ENCODE results near the gene ATPAF2. TPM values are rescaled to one million over a fixed set of nuclear protein-coding genes. Genes with fewer than 3 reads are reported as not detected.

The ATPAF2 gene
- total and polyA plus RNA-seq, 2 experiments from 2014 or later: 17.0 to 21.9 TPM

DNA sequence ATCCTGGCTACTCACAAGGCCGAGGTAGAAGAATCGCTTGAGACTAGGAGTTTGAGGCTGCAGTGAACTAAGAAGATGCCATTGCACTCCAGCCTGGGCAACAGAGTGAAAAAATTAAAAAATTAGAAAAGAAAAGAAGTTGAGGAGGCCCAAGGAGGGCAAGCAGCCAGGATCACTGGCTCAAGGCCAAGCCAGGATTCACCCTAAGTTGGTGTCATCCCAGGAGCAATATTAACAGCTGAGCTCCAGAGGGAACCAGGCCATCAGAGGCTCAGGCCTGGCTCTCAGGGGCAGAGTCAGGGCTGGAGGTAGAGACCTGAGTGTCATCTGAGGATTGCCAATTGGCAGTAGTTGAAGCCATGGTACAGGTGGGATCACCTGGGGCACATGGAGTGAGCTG, 45.6 kb downstream of the ATPAF2 start:
- WGBS, 2 experiments (ENCODE audit: low coverage in 1 of 2, low lambda C conversion rate in 2 of 2, missing lambda C conversion rate in 2 of 2): 98 to 100% methylated on average over 2 of the region's 2 CpGs
- TF ChIP-seq EZH2phosphoT487 (IDR thresholded peaks at IDR 0.05; ENCODE audit: insufficient read depth, low read depth) (no peak), EZH2 (IDR thresholded peaks at IDR 0.05; ENCODE audit: insufficient read depth, poor library complexity, severe bottlenecking) (no peak)
- Histone ChIP-seq H4K20me1 (ENCODE audit: insufficient read depth) (no peaks in the 10 kb centered on the region), H3K9me3 (ENCODE audit: low read depth) (no peaks in the 10 kb centered on the region), H3K79me2 (ENCODE audit: insufficient read depth) (no peaks in the 10 kb centered on the region), H3K4me1 (ENCODE audit: insufficient read depth) (peaks cover 18% of the 10 kb centered on the region), H3F3A (ENCODE audit: insufficient read depth) (peaks cover 10% of the 10 kb centered on the region; the same call in 1 of the 2 replicates), H3K4me2 (ENCODE audit: unreplicated experiment) (no peak overlapping the region), H3K4me3 (no peak overlapping the region), H3K27me3 (replicated peaks; ENCODE audit: insufficient read depth) (no peaks in the 10 kb centered on the region), H2AFZ (no peak overlapping the region), H3K9ac (0 out of 2 replicates have a peak overlapping the region, but pooled peaks have one; percentile 6), H3K36me3 (ENCODE audit: low read depth) (no peaks in the 10 kb centered on the region), H3K27ac (no peak overlapping the region), H3K9me2 (ENCODE audit: insufficient read depth) (no peaks in the 10 kb centered on the region)
- DNase-seq: peak; percentile 52
- in situ Hi-C loops (cut with MboI): no loop called here

- DNase-seq: peak; percentile 33
- H2AFZ ChIP-seq: no peak overlapping the region
These were observed 48.7 kb downstream of the ATPAF2 start for GRCh38 chr17:17990282-17990681.

DNA sequence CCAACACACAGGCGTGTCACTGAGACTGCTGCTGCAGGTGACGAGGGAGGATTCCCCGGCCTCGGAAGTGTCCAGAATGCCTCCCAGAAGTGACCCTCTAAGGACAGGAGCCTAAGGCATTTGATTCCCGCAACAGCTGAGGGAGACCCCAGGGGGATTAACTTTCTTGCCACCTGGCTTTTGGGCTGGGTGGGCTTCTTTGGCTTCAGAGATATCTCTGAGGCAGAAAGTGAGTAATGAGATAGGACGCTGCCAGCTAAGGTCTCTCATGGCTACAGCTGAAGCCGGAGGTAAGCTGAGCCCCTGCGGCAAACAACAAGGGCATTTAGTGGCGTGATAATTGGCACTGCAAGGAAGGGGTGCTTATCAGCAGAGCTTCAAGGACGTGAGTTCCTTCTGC, 49.4 kb downstream of the ATPAF2 start:
- Histone ChIP-seq H3K36me3 (ENCODE audit: low read depth) (no peaks in the 10 kb centered on the region), H3K4me1 (ENCODE audit: insufficient read depth) (peaks cover 18% of the 10 kb centered on the region), H3K9me3 (ENCODE audit: low read depth) (no peaks in the 10 kb centered on the region), H4K20me1 (ENCODE audit: insufficient read depth) (no peaks in the 10 kb centered on the region), H3K27me3 (replicated peaks; ENCODE audit: insufficient read depth) (no peaks in the 10 kb centered on the region), H3K9ac (no peak overlapping the region), H3K79me2 (ENCODE audit: insufficient read depth) (no peaks in the 10 kb centered on the region), H3F3A (ENCODE audit: insufficient read depth) (peaks cover 10% of the 10 kb centered on the region; the same call in 1 of the 2 replicates), H3K27ac (no peak overlapping the region), H2AFZ (no peak overlapping the region), H3K4me3 (no peak overlapping the region), H3K4me2 (ENCODE audit: unreplicated experiment) (no peak overlapping the region), H3K9me2 (ENCODE audit: insufficient read depth) (no peaks in the 10 kb centered on the region)
- TF ChIP-seq EZH2 (IDR thresholded peaks at IDR 0.05; ENCODE audit: insufficient read depth, poor library complexity, severe bottlenecking): no peak
- TF ChIP-seq EZH2phosphoT487 (IDR thresholded peaks at IDR 0.05; ENCODE audit: insufficient read depth, low read depth): no peak
- DNase-seq: no peak
- in situ Hi-C loops (cut with MboI): no loop called here
- 94 to 97% methylated on average over 10 of the region's 10 CpGs for WGBS, 2 experiments (ENCODE audit: low coverage in 1 of 2, low lambda C conversion rate in 2 of 2, missing lambda C conversion rate in 2 of 2)

More at GRCh38 chr17:17990282-17990681, 48.7 kb downstream of the ATPAF2 start:
- no peaks in the 10 kb centered on the region for H3K27me3 ChIP-seq (replicated peaks; ENCODE audit: insufficient read depth)
- H3K36me3 ChIP-seq (ENCODE audit: low read depth): no peaks in the 10 kb centered on the region
- H3K4me2 ChIP-seq (ENCODE audit: unreplicated experiment): no peak overlapping the region
- no peaks in the 10 kb centered on the region for H3K9me3 ChIP-seq (ENCODE audit: low read depth)
- no peaks in the 10 kb centered on the region for H4K20me1 ChIP-seq (ENCODE audit: insufficient read depth)
- peaks cover 18% of the 10 kb centered on the region for H3K4me1 ChIP-seq (ENCODE audit: insufficient read depth)
- H3K79me2 ChIP-seq (ENCODE audit: insufficient read depth): no peaks in the 10 kb centered on the region
- 85 to 88% methylated on average over 2 of the region's 2 CpGs for WGBS, 2 experiments (ENCODE audit: low coverage in 1 of 2, low lambda C conversion rate in 2 of 2, missing lambda C conversion rate in 2 of 2)
- no peaks in the 10 kb centered on the region for H3K9me2 ChIP-seq (ENCODE audit: insufficient read depth)
- TF ChIP-seq EZH2phosphoT487 (IDR thresholded peaks at IDR 0.05; ENCODE audit: insufficient read depth, low read depth) (no peak), EZH2 (IDR thresholded peaks at IDR 0.05; ENCODE audit: insufficient read depth, poor library complexity, severe bottlenecking) (no peak)
- H3K4me3 ChIP-seq: no peak overlapping the region
- H3F3A ChIP-seq (ENCODE audit: insufficient read depth): peaks cover 10% of the 10 kb centered on the region; the same call in 1 of the 2 replicates
- H3K9ac ChIP-seq: peak overlapping the region; percentile 51
- H3K27ac ChIP-seq: peak overlapping the region; percentile 86
- in situ Hi-C loops (cut with MboI): no loop called here

DNA sequence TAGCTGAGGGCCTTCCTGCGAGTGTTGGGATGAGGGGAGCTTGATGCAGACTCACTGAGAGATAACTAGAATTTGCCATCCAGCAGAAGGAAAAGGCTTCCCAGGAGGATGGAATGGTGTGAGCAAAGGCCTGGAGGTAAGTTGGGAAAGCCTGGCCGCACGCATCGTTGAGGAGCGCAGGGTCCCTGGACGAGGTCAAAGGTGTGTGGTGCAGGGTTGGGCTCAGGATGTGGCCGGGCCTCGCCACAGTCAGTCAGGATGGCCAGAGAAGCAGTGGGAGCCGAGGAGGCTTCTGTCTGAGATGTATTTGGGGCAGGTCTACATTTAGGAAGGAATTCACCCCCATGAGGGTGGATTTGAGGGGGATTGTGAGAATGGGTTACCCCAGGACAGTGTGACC, 49.9 kb downstream of the ATPAF2 start:
- whole genome bisulfite sequencing, 2 experiments (ENCODE audit: low coverage in 1 of 2, low lambda C conversion rate in 2 of 2, missing lambda C conversion rate in 2 of 2): 90 to 100% methylated on average over 9 of the region's 9 CpGs
- no peak for DNase-seq
- H3K4me3 ChIP-seq: no peak overlapping the region
- H3K79me2 ChIP-seq (ENCODE audit: insufficient read depth): no peaks in the 10 kb centered on the region
- no peaks in the 10 kb centered on the region for H3K9me2 ChIP-seq (ENCODE audit: insufficient read depth)
- no peaks in the 10 kb centered on the region for H4K20me1 ChIP-seq (ENCODE audit: insufficient read depth)
- TF ChIP-seq EZH2 (IDR thresholded peaks at IDR 0.05; ENCODE audit: insufficient read depth, poor library complexity, severe bottlenecking): no peak
- TF ChIP-seq EZH2phosphoT487 (IDR thresholded peaks at IDR 0.05; ENCODE audit: insufficient read depth, low read depth): no peak
- no peak overlapping the region for H2AFZ ChIP-seq
- no peak overlapping the region for H3K9ac ChIP-seq
- no peaks in the 10 kb centered on the region for H3K36me3 ChIP-seq (ENCODE audit: low read depth)
- peaks cover 10% of the 10 kb centered on the region; the same call in 1 of the 2 replicates for H3F3A ChIP-seq (ENCODE audit: insufficient read depth)
- in situ Hi-C loops (cut with MboI): no loop called here
- peaks cover 18% of the 10 kb centered on the region for H3K4me1 ChIP-seq (ENCODE audit: insufficient read depth)
- no peaks in the 10 kb centered on the region for H3K9me3 ChIP-seq (ENCODE audit: low read depth)
- H3K4me2 ChIP-seq (ENCODE audit: unreplicated experiment): no peak overlapping the region
- no peaks in the 10 kb centered on the region for H3K27me3 ChIP-seq (replicated peaks; ENCODE audit: insufficient read depth)
- H3K27ac ChIP-seq: no peak overlapping the region

Measured in GM23248 (cell line).